SKM-1 treated with dmso at 0.1 percent for 144 hours (cell line): ENCODE results near the gene HNRNPR.

Experiments used
- DNase-seq: peaks from one replicate; lab custom pipeline; 2025; ENCODE audit not compliant: unreplicated experiment; lab: John Stamatoyannopoulos, UW

The HNRNPR gene

GRCh38 chr1:23369335-23370013, 25.4 kb upstream of the HNRNPR start, which contains the start of gene ZNF436:
ZNF436 (minus strand) TSS chr1:23369836; CDS start chr1:23368005, 1,831 bp downstream.
- peak; percentile 23 for DNase-seq

DNA sequence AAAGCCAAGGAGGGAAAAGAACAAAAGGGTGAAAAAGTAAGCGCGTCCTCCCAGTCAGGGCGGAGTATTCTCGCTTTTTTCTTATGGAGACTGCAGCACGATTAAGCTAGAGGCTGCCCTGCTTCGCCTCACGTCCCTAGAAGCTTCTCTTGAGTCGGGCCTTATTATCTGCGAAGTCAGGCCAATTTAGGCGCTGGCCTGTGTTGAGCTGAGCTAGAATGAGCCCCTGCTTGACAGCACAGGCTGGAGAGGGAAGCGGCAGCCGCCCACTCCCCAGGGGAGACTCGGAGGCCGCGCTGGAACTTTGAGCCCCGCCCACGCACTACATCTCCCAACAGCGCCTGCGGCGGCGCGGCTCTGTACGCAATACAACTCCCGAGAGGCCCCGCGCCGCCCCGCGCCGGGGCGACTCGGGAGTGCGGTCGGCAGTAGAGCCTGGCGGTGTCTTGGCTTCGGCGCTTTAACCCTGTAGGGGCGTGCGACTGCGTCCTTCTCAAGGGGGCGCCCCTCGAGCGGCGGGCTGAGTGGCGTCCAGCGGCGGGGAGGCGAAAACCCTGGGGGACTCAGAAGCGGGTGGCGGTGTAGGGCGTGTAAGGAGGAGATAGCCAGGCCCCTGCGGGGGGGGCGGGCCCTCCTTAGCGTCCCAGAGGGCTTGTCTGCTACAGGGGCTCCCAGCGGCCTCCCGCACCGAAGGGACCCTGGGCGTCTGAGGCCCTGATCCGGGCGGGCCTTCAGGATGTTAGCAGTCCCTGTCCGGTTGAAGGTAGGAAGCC, 24.7 kb upstream of the HNRNPR start:
- DNase-seq, result peak; percentile 84

- peak; percentile 98 for DNase-seq
These were observed 23.9 kb upstream of the HNRNPR start for GRCh38 chr1:23367791-23368561.

DNA sequence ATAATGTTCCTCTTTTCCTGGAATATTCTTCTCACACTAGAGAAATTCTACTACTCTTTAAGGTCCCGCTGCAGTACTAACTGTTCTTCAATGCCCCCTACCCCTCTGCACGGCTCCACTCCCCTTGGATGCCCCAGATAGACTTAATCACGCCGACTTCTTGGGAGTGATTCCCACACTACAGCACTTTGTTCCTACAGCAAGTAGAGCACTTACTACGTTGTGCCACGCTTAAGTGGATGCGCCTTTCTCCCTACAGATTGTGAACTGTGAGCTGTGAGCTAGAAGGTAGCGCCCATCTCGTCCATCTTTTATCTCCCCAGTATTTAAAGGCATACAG, 23.3 kb upstream of the HNRNPR start:
- no peak for DNase-seq

DNA sequence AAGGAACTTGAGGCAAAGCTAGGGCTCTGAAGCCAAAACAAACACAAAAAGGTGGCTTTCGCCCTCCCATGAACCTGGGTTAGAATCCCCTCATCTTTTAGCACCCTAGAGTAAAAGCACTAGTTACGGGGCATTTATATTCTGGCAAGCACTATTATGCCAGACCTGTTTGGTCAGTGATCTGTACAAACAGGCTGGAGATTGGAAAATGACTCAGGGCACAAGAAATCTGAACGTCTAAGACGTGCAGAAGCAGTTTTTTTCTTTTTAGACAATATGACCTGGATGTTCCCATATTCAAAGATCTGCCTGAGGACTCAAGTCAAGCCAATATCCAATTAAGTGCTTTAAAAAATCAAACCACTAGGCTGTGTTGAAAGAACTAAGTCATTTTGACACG, 22.5 kb upstream of the HNRNPR start:
- no peak for DNase-seq

- DNase-seq, result no peak
These were observed 22.1 kb upstream of the HNRNPR start for GRCh38 chr1:23366146-23366545.

DNA sequence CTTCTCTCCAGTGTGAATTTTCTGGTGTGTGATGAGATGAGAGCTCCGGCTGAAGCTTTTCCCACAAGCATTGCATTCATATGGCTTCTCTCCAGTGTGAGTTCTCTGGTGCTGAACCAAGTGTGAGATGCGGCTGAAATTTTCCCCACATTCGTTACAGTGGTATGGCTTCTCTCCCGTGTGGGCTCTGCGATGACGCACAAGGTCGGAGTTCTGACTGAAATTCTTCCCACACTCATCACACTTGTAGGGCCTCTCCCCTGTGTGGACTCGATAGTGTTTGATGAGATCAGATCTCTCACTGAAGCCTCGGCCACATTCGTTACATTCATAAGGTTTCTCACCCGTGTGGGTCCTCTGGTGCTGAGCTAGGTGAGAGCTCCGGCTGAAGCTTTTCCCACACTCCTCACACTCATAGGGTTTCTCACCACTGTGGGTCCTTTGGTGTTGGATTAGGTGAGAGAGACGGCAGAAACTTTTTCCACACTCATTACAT, 18.2 kb upstream of the HNRNPR start:
- DNase-seq, result no peak

DNA sequence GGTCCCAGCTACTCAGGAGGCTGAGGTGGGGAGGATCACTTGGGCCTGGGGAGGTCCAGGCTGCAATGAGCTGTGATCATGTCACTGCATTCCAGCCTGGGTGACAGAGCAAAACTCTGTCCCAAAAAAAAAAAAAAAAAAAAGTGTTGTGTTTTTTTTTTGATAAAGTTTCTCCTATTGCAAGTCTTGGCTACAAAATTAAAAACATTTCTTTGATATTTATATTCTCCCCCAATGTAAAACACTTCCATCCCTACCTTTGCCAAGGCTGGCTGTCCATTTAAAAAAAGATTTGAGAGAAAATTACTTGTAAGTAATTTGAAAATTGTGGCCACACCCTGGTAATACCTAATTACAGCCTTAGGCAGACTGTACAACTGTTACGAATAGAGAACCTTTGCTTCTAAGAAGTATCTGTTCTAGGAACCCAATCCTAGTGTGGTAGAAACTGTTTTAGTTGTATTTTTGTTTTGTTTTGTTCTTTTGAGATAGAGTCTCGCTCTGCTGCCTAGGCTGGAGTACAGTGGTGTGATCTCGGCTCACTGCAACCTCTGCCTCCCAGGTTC, 14.3 kb upstream of the HNRNPR start:
- DNase-seq, result no peak

DNA sequence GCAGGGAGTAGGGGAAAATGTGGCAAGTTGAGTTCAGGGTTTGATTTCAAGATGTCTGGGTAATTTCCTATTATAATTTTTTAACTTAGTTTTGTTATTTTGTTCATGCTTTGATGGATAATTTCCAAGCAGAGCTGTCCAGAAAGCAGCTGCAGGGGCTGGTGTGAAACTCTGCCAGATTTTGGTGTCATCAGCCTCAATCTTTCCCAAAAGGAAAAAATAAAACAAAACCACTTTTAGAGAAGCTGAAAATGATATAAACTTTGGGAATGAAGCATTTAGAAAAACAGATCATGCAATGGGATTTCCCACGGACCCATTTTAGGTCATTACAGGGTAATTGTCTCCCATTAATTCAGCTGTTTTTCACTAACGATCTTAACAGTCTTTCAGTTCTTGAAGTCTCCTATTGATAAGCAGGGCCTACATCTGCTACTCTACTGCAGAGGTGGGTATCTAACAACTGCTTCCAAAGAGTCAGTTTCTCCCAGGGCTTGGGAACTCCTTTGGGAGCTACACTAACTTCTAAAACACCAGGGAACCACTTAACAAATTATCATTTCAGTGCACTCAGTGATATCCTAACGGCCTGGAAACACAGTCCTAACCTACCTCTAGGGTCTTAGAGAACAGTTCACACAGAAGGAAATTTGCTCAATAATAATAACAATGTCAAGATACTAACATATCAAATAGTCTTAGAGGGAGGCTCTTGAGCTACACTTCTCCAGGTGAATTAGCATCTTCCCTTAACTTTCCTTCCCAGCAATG, 13.2 kb upstream of the HNRNPR start:
- DNase-seq, result no peak

GRCh38 chr1:23356471-23357137, 12.5 kb upstream of the HNRNPR start:
- DNase-seq, result no peak

DNA sequence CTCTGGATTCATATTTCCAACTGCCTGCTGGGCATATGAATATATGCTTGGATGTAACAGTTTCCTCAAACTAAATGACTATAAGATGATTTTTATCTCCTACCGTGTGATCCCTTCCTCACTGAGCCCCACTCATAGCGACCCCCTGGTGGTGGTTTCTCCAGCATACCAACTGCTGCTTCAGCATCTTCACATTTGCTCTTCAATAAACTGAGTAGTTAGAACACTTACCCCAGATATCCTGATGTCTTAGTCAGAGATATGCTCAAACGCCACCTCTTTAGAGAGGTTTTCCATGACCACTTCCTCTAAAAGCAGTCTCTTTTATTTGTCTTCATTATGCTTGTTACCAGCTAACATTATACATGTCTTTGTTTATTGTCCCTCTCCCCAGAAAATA, 10.2 kb upstream of the HNRNPR start:
- DNase-seq, result no peak

- no peak for DNase-seq
These were observed 8.1 kb upstream of the HNRNPR start for GRCh38 chr1:23352096-23352695.

DNA sequence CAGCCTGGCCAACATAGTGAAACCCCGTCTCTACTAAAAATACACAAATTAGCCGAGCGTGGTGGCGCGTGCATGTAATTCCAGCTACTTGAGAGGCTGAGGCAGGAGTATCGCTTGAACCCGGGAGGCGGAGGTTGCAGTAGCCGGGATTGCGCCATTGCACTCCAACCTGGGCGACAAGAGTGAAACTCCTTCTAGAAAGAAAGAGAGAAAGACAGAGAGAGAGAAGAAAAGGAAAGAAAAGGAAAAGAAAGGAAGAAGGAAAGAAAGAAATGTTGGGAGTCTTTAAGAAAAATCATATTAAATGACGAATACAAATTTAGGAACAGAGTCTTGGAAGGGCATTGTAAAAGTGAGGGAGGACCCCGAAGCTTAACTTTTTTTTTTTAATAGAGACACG, 1.8 kb upstream of the HNRNPR start:
- DNase-seq, result no peak

- DNase-seq, result no peak
These were observed 946 bp upstream of the HNRNPR start for GRCh38 chr1:23344987-23345472.

DNA sequence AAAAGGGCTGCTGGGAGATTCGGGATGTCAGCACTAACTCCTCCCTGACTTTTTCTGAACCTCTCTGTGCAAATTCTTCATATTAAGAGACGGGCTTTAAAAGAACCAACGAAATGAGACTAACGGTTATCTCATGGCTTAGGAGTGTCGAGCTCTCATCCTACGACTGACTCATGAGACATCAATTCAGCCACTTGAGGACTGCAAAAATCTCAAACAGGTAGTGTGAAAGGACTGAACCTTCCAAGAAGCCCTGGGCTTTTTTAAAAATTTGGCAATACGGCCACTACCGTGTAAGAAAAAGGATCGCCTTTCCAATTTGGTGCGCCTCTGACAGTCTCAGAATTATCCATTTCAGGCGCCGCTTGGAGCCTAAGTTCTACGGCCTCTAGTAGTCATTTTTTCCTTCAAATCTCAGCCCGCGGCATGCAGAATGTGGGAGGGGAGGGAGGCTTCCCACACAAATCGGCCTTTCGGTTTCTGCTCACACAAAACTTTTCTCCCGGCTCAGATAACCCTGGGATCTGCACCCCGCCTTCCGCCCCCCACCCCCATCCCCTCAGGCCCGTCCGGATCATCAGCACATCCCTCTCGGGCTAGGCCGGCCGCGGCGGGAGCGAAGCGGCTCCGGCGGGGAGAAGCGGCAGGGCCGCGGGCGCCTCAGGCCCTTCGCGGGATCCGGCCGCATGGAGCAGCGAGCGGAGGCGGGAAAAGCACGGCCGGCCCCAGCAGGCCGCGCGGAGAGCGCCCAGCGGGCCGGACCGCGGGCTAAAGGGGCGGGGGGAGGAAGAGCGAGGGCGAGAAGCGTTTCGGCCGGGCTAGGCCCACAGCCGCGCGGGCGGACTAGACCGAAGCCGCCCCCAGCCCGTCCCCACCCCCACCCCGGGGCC, 618 bp downstream of the HNRNPR start:
- DNase-seq, result peak; percentile 35

DNA sequence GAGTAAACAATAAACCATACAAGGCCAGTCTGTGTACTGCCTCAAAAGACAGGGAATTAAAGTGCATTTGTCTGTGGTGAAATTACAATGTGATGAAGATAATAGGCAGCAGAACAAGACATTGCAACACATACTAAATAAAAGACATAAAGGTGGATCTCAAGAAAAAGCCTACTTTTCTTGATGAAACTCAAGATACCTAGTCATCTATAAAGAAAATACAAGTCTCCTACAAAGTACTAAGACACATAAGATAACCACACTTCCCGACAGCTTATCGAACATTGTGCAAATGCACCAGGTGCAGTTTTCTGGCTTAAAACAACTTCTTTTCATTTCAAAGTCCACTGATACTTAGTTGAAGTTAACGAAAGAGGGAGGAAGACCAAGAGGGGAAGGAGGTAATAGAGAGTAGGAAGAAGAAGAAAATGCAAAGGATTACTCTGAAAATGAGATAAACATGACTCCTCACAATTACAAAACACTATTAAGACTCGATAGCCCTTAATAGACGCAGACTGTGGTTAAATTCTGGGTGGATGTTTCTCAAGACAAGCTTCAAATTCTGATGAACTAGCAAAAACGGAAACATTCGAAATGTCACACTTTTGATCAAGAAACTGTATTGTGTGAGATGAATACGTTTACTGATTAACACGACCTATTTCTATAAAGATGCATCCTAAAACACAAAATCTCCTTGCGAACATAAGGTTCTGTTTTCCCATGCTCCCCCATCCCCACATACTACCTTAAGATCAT, 2.0 kb downstream of the HNRNPR start:
- no peak for DNase-seq

GRCh38 chr1:23339632-23340031, 4.5 kb downstream of the HNRNPR start:
- DNase-seq, result no peak

DNA sequence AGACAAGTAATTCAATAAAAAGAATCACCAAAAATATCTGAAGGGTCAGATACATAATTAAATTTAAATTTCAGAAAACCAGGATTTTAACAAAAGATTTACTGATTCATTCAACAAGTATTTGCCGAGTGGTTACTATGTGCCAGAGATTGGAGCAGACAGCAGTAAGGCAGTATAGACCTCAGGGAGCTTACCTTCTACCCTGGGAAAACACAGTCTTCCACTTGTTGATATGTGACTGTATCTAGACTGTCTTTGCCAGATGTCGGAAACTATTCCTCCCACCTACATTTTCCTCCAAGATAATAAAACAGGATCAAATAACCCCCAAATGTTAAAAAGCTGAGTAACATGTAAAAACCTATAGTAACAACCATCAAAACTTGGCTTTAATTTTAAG, 6.2 kb downstream of the HNRNPR start:
- DNase-seq, result no peak
